Measurements from ENCODE around the gene ASCL5.

- TF ChIP-seq POLR2A (IDR thresholded peaks at IDR 0.05) (no peak), CTCF (IDR thresholded peaks at IDR 0.05) (no peak)
Measured at GRCh38 chr1:201139306-201139705, 12.3 kb upstream of the ASCL5 start.

All from breast epithelium (tissue), 3 donors.